Measurements from ENCODE around the gene MYL4.
"Not testable (repeated sequence)": the region's sequence is repeated elsewhere in the genome, so short reads cannot be mapped to it uniquely, and the experiment has no call there.

Gene MYL4

DNA sequence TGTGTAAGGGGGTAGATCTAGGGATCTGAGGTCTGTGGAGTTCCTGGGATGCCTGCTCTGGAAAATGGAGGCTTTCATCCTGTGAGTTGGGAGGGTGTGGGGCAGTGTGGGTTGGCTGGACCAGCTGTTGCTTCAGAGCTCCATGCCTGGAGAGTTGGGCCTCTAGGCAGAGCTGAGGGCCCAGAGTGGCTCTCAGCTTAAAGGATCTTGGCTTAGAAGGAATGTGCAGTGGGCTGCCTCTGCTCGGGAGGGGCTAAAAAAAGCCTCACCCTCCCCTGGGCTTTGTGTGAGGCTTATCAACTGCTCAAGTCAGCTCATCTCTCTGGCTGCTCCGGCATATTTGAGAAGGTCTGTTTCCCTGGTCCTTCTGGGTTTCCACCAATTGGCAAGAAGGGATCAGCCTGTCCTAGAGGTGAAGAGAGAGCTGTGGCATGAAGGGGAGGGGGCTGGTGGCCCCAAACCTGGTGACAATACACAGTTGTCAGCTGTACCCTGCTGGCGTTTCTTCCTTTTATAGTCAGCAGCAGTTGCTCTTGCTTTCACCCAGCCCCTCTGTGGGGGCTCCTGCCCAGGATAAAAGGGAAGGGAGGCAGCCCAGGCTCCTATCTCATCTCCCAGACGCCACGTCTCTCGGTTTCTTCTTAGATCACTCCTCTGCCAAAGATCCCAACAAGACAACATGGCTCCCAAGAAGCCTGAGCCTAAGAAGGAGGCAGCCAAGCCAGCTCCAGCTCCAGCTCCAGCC lies at the start of gene MYL4:
Gene MYL4, plus strand, starts transcription at position 605 of the 745 bp plus-strand sequence. Its CDS starts 75 bp downstream, at position 680.
- no peak for DNase-seq (ENCODE audit: low read depth)

DNA sequence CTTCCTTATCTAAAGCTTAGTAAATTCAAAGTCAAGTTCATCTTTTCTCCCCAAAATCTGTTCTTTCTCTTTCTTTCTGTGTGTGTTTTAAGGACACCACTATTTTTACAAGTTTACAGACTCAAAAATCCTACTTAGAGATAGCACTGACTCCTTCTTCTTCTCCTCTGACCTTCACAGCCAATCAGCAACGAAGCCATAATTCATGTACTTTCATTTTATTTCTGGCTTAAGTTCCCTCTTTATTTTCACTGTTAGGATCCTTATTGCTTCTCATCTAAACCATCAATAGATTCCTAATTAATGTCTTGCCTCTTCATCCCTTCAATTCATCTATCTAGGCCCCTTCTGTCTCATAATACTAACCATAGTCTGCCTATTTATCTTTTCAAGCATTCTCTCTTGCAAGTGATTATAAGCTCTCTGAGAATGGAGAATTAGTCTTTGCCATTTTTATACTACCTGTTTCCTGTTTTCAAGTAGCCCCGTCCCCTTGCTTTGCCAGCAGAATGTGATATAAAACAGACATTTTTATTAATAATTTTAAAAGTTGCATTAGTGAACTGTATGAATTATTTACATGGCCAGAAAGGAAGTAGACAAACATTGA lies 47.0 kb upstream of the MYL4 start:
- no peak for DNase-seq (ENCODE audit: low read depth)

DNA sequence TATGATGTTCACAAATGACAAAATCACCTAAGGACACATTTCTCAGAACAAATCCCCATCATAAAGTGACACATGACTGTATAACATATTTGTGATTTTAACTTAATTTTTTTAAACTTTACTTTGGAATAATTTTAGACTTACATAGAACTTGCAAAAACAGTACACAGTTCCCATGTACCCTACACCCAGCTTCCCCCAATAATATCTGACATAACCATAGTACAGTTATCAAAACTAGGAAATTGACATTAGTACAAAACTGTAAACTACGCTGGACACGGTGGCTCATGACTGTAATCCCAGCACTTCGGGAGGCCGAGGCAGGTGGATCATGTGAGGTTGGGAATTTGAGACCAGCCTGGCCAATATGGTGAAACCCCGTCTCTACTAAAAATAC lies 44.9 kb upstream of the MYL4 start:
- DNase-seq (ENCODE audit: low read depth) = no peak

DNA sequence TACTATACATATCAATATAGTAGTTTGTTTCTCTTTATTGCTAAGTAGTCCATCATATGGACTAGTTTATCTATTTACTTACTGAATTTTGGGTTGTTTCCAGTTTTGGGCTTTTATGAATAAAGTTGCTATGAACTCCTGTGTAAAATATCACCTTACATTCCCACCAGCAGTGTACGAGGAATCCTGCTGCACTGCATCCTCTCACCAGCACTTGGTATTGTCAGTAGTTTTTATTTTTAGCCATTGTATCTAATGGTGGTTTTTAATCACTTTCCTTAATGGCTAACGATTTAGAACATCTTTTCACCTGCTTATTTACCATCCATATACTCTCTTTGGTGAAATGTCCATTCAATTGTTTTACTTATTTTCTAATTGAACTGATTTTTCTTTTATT lies 44.0 kb upstream of the MYL4 start:
- DNase-seq (ENCODE audit: low read depth) = no peak

DNA sequence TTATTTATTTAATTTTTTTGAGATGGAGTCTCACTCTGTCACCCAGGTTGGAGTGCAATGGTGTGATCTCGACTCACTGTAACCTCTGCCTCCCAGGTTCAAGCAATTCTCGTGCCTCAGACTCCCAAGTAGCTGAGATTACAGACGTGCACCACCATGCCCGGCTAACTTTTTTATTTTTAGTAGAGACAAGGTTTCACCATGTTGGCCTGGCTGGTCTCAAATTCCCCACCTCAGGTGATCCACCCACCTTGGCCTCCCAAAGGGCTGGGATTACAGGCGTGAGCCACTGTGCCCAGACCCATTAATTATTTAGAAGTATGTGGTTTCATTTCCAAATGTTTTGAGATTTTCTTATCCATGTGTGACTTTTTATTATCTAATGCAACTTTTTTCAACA lies 42.3 kb upstream of the MYL4 start:
- DNase-seq (ENCODE audit: low read depth) = not testable (repeated sequence)

DNA sequence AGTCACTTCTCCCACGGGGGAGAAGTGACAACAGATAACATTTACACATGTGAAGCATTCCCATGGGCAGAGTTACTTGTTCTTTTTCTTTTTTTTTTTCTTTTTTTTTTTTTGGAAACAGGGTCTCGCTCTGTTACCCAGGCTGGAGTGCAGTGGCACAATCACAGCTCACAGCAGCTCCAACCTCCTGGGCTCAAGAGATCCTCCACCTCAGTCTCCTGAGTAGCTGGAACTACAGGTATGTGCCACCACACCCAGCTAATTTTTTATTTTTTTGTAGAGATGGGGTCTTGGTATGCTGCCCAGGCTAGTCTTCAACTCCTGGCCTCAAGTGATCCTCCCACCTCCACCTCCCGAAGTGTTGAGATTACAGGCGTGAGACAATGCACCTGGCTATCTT lies 40.3 kb upstream of the MYL4 start:
- not testable (repeated sequence) for DNase-seq (ENCODE audit: low read depth)

DNA sequence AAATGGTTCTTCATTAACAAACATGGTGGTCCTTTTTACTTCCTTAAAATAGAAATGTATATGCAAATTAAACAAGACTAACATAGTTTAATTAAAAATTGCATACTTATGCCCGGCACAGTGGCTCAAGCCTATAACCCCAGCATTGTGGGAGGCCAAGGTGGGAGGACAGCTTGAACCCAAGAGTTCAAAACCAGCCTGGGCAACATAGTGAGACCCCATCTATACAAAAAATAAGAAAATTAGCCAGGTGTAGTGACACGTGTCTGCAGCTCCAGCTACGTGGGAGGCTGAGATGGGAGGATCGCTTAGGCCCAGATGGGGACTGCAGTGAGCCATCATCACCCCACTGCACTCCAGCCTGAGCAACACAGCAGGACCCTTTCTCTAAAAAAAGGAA lies 38.4 kb upstream of the MYL4 start:
- DNase-seq (ENCODE audit: low read depth) = no peak

DNA sequence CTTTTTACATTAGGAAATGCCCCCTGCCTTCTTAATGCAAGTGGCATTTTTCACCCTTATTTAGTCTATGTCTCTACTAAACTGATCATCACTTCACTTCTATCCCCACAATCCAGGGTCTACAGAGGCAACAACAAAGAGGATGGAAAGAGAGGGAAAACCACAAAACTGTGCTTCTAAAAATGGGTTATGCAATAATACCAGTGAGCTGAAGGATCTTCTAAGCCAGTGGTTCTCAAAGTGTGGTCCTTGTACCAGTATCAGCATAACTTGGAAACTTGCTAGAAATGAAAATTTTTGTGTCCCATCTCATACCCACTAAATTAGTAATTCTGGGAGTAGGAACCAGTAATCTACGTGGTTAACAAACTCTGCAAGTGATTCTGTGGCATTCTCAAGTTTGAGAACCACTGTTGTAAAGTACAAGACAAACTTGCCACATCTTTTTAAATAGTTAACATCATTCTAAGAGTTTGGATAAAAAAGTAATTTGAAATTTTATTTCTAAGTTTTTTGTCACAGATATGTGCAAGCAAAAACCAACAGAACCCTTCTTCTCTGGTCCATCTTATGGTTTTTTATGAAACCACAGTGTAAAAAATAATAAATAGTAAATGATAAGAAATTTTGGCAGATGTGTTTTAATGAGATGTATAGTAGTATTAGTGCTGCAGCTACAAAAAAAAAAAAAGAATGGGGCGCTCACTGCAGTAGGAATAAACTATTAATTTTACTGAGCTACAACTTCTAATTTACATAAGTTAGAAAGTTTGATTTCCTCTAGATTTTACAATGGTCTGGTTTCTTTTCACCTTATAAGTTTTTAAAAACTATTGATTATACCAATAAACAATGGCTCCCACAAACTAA lies 36.2 kb upstream of the MYL4 start:
- DNase-seq (ENCODE audit: low read depth) = no peak

DNA sequence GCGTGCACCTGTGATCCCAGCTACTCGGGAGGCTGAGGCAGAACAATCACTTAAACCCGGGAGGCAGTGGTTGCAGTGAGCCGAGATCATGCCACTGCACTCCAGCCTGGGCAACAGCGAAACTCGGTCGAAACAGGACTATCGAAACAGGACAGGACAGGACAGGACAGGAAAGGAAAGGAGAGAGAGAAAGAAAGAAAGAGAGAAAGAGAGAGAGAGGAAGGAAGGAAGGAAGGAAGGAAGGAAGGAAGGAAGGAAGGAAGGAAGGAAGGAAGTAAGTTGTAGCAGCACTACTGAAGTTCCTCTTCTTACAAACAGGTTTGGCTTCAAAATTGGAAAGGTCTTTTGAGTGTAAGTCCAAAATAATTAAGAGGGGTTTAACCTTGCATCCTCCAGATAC lies 34.3 kb upstream of the MYL4 start:
- not testable (repeated sequence) for DNase-seq (ENCODE audit: low read depth)

DNA sequence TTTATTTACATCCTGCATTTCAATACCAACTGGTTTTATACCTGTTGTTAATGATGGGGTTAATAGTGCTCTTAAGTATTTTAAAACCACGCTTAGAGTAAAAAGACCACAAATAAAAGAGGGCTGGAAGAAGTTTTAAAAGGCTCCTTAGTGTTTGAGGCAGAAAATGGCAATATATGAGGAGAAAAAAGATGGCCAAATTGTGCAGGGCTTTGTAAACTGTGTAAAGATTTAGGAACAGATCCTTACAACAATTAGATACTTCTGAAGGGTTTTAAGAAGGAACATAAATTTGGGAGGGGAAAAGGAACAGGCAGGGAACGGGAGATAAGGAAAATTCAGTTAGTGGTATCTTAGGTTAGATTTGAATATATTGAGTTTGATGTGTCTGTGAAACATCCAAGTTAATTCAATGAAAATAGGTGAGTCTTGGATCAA lies 32.7 kb upstream of the MYL4 start:
- DNase-seq (ENCODE audit: low read depth) = no peak

DNA sequence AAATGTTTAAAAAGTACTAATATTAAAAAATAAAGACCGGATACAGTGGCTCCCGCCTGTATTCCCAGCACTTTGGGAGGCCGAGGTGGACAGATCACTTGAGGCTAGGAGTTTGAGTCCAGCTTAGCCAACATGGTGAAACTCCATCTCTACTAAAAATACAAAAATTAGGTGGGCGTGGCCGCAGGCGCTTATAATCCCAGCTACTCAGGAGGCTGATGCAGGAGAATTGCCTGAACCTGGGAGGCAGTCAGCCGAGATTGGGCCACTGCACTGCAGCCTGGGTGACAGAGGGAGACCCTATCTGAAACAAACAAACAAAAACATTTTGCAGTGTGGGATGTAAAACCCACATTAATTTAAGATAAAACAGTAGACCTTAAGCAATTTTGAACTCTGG lies 31.9 kb upstream of the MYL4 start:
- no peak for DNase-seq (ENCODE audit: low read depth)

DNA sequence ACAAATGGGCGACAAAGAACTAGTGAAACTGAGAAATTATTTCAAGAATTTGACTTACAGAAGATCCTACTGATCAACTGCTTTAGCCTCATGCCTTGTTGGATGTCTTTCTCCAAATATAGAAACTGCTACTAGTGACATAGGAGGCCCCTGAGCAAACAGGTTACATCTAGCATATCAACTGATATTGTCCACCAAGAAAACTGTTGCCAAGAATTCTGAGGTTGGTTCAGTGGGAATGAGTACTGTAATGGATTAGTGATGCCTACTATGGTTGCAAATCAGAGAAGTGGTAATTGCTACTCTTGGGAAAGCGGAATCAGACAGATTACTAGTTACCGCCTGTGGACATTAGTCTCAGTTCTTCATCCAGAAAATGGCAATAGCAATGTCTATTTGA lies 30.0 kb upstream of the MYL4 start:
- DNase-seq (ENCODE audit: low read depth) = no peak

DNA sequence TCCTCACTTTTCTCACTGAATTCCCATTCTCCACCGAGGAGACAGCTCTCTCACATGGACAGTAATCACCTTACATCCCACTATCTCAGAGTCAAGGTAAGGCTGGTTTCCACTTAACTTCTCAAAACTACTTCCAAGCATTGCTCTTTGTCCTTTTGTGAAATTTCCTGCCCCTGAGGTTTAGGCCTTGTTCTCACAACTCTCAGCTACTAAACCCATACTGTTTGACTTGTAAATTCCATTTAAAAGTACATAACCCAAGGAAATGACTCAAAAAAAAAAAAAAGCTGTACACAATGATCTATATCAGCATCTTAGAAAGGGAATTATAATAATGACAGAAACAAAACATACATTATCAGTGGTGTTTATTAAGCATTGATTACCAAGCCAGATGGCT lies 28.8 kb upstream of the MYL4 start:
- DNase-seq (ENCODE audit: low read depth) = no peak

DNA sequence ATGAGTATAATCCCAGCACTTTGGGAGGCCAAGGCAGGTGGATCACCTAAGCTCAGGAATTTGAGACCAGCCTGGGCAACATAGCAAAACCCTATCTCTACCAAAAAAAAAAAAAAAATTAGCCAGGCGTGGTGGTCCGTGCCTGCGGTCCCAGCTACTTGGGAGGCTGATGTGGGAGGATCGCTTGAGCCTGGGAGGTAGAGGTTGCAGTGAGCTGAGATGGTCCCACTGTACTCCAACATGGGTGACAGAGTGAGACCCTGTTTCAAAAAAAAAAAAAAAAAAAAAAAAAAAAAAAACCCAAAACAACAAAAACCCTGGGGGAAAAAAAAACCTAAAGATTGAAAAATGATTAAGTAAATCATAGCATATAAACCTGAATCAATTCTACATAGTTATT lies 28.2 kb upstream of the MYL4 start:
- DNase-seq (ENCODE audit: low read depth) = not testable (repeated sequence)

DNA sequence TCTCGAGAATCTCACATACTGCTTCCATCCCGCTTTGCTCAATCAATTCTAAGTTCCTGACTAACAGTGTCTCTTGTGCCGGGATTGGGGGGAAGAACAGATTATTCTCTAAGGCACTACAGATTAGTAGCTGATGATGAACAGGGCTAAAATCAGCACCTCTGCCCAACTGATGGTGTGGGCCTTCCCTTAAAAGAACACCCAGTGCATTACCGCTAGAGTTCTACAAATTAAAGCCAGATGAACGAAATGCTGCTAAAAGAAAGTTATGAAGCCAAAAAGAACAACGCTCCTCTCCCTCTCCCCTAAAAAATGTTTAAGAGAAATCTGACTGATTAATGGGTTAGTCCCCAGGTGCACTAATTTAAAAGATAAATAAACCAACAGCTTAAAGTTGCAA lies 24.5 kb upstream of the MYL4 start:
- no peak for DNase-seq (ENCODE audit: low read depth)

DNA sequence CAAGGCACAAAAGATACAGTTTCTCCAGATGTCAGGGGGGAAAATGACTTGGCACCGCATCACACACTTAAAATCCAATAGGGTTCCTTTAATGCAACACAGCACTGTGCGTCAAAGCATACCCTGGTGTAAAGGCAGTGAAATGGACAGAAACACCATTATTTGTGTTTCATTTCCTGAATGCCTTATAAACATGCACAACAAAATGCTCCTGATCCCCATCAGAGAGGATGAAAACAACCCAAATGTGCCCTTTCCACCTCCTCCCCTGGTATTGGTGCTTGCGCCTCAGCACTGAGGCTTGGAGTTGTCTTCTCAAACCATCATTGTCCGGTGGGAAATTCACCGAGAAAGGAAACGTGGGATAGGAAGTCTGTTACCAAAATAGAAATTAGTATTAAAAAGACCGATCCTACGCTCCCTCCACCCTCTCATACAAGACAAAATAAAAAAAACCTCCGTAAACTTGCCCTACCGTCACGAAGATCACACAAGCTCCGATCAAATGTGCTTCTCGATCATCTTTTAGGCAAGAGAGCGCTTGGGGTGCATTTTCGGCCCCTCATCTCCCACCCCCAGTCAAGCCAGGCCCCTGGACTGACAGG lies 20.8 kb upstream of the MYL4 start:
- DNase-seq (ENCODE audit: low read depth) = no peak

DNA sequence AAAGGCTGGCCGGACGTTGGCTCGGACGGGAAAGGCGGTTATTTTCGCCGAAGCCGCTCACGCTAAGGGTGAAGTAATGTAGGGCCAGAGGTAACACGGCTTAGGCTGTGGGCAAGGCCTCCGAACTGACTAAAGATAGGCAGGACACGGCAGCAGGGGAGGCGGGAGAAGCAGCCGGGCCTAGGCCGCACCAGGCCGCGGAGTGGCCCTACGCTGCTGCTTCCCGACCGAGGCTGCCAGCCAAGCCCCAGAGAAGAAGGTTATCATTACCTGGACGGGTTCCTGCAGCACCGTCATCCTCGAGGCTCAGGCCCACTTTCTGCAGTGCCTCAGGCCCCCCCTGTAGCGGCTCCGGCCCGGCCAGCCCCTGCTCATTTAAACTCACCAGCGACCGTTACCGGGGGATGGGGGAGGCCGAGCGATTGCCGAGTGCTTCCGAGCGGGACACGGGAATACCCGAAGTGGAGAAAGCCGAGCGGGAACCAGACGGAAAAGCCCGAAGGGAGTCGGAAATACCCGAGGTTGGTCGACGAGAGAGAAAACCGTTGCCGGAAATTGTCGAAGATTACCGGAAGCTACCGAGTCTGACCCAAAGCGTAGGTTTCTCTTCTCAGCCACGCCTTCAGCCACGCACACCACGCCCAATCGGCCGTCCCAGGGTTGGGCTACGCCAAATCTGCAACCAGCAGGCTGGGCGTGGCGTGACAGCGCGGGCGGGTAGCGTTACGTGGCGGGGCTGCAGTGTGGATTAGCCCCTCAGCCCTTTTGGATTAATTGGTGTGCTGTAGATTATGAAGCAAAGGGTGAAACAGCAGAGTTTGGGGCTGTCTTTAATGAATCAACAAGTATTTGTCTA lies 20.0 kb upstream of the MYL4 start, which contains the start of gene CDC27:
Gene CDC27, minus strand, starts transcription at position 420 of the 856 bp plus-strand sequence. Its CDS starts 123 bp downstream, at position 297.
- peak; percentile 99 for DNase-seq (ENCODE audit: low read depth)

DNA sequence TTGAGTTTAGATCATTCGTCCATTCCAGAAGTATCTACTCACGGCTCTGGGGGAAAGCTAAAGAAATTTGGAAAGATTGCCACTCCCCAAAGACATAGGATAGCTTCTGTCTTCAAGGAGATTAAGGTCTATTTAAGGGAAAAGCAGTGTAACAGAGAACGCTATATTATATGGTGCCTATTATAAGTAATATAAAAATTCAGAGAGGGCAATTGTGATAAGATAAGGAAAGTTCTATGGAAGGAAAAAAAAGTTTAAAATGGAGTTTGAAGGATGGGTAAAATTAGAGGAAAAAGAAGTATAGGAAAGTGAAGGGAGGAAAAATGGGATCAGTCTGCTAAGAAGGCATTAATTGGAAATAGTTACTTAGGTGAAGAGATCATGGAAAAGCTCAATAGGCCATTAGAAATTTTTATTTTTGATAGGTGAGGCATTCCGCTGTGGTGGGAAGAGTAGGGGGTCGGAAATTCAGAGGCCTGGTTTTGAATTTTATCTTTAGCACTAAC lies 19.4 kb upstream of the MYL4 start:
- DNase-seq (ENCODE audit: low read depth) = no peak

DNA sequence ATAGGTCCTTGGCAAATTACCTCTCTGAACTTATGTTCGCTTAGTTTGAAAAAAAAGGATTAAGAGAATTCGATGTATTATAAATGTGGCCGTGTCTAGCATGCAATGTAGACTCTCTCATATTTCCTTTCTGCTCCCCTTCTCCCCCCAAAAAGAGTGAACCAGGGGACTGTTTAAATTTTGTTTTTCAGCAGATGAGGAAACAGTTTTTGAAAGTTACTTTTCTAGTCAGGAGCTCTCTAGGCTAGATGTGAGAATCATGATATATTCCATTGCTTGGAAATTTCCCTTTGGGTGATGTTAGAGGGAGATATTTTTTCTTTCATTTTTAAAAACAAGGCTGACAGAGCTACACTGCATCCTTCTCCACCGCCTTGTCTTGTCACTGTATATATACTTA lies 18.9 kb upstream of the MYL4 start:
- DNase-seq (ENCODE audit: low read depth) = no peak

DNA sequence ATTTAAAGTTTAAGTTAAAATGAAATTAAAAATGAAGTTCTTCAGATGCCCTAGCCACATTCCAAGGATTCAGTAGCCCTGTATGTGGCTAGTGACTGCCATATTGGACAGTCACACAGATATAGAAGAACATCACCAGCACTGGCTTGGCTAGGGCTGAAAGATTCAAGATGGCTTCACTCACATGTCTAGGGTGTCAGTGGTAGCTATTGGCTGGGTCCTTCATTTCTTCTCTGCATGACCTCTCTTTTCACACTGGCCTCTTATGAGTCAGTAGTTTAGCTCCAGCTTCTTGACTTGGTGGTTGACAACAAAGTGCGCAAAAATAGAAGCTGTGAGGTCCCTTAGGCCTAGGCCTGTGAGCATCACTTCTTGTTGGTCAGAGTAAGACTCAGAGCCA lies 18.4 kb upstream of the MYL4 start:
- no peak for DNase-seq (ENCODE audit: low read depth)

DNA sequence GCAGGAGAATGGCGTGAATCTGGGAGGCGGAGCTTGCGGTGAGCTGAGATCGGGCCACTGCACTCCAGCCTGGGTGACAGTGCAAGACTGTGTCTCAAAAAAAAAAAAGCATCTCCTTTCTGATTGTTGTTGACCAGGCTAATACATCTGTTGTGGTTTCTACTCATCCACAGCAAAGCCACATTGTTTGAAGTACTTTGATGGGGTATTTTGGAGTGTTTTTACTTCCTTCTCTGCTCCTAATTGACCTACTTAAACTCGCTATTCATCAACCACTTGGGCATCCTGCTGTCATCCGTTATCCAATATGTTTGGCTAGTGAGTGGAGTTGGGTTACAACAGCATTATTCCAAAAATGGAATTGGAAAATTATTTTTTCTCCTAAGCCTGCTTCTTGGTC lies 16.6 kb upstream of the MYL4 start:
- DNase-seq (ENCODE audit: low read depth) = no peak

Data from activated T-cell treated with anti-CD3 and anti-CD28 coated beads for 48 hours (primary cell).